GM23338 (cell line): ENCODE data around the gene NTM. TPM values are rescaled to one million over a fixed set of nuclear protein-coding genes. Genes with fewer than 3 reads are reported as not detected.

ENCODE experiments used
- ATAC-seq: fragments of 200-7000 bp; cut with Tn5 transposase; 3 replicates; pipeline ENCODE4 v1.9.1; 2020
- DNase-seq: peaks from one replicate; pipeline ENCODE4 v3.0.0-alpha.2; 2015; ENCODE audit warnings: low spot score
- H2AFZ ChIP-seq: fragments of 200-600 bp; sonication (generic); 2 replicates; pipeline ENCODE4 v1.8.0; 2016; ENCODE audit warnings: antibody characterized with exemption, mild to moderate bottlenecking, moderate library complexity
- H3F3A ChIP-seq: fragments of 200-600 bp; sonication (generic); replicated peaks from 2 replicates; pipeline ENCODE4 v1.8.0; 2017; ENCODE audit warnings: antibody characterized with exemption, mixed run types, low read depth
- H3K27ac ChIP-seq: fragments of 200-600 bp; sonication (generic); 2 replicates; pipeline ENCODE4 v1.6.1; 2016; ENCODE audit warnings: low read depth
- H3K27me3 ChIP-seq: fragments of 200-600 bp; sonication (generic); 2 replicates; pipeline ENCODE4 v1.8.0; 2016; ENCODE audit warnings: mild to moderate bottlenecking, mixed run types, moderate library complexity; ENCODE audit not compliant: insufficient read depth
- H3K36me3 ChIP-seq: fragments of 200-600 bp; sonication (generic); 2 replicates; pipeline ENCODE4 v1.8.0; 2016; ENCODE audit warnings: mild to moderate bottlenecking; ENCODE audit not compliant: insufficient read depth
- H3K4me1 ChIP-seq: fragments of 200-600 bp; sonication (generic); 2 replicates; pipeline ENCODE4 v1.8.0; 2016; ENCODE audit warnings: mild to moderate bottlenecking, moderate library complexity; ENCODE audit not compliant: insufficient read depth
- H3K4me2 ChIP-seq: fragments of 200-600 bp; sonication (generic); 2 replicates; pipeline ENCODE4 v1.7.1; 2017; ENCODE audit warnings: mixed run types
- H3K4me3 ChIP-seq: fragments of 200-600 bp; sonication (generic); 2 replicates; pipeline ENCODE4 v1.6.1; 2016; ENCODE audit warnings: mixed run types
- H3K79me2 ChIP-seq: fragments of 200-600 bp; sonication (generic); replicated peaks from 2 replicates; pipeline ENCODE4 v1.8.0; 2017; ENCODE audit warnings: mild to moderate bottlenecking; ENCODE audit not compliant: insufficient read depth
- H3K9me2 ChIP-seq: fragments of 200-600 bp; sonication (generic); 2 replicates; pipeline ENCODE4 v1.8.0; 2017; ENCODE audit not compliant: insufficient read depth
- H4K20me1 ChIP-seq: fragments of 200-600 bp; sonication (generic); replicated peaks from 2 replicates; pipeline ENCODE4 v1.8.0; 2017; ENCODE audit warnings: mild to moderate bottlenecking; ENCODE audit not compliant: insufficient read depth
- H3K27ac Mint-ChIP-seq: 2 replicates; pipeline ENCODE4 v1.8.0; 2020; ENCODE audit warnings: inconsistent platforms, mild to moderate bottlenecking, moderate library complexity, mixed read lengths
- H3K27me3 Mint-ChIP-seq: 3 replicates; pipeline ENCODE4 v1.8.0; 2022; ENCODE audit warnings: low read depth, mild to moderate bottlenecking, moderate library complexity, mixed read lengths, inconsistent platforms; ENCODE audit not compliant: insufficient read depth, poor library complexity
- H3K36me3 Mint-ChIP-seq: 3 replicates; pipeline ENCODE4 v1.8.0; 2021; ENCODE audit warnings: low read depth, mild to moderate bottlenecking, inconsistent platforms, moderate library complexity, mixed read lengths
- H3K4me1 Mint-ChIP-seq: 3 replicates; pipeline ENCODE4 v1.8.0; 2020; ENCODE audit warnings: mild to moderate bottlenecking, inconsistent platforms, mixed read lengths
- H3K4me3 Mint-ChIP-seq: 3 replicates; pipeline ENCODE4 v1.8.0; 2021; ENCODE audit warnings: moderate library complexity, mild to moderate bottlenecking, inconsistent platforms, mixed read lengths
- H3K9me3 Mint-ChIP-seq: 3 replicates; pipeline ENCODE4 v1.8.0; 2020; ENCODE audit warnings: moderate library complexity, mild to moderate bottlenecking, inconsistent platforms, mixed read lengths
- CTCF ChIP-seq, 2 experiments: fragments of 200-600 bp in 1 of 2; sonication (generic) in 1 of 2; conservative IDR thresholded peaks; 2 replicates each; pipeline versions ENCODE4 v1.5.1 to v1.6.1; 2016 to 2017; ENCODE audit warnings: antibody characterized with exemption in 2 of 2, low read depth in 2 of 2, mild to moderate bottlenecking in 2 of 2, moderate library complexity in 1 of 2
- EZH2 ChIP-seq: fragments of 200-600 bp; sonication (generic); IDR thresholded peaks from one replicate; pipeline ENCODE4 v1.8.0; 2017; ENCODE audit warnings: antibody characterized with exemption, mild to moderate bottlenecking, low read depth; ENCODE audit not compliant: unreplicated experiment
- NANOG ChIP-seq: IDR thresholded peaks from 2 replicates; pipeline ENCODE4 v1.6.1; 2016; ENCODE audit warnings: antibody characterized with exemption, borderline replicate concordance
- REST ChIP-seq: IDR thresholded peaks from one replicate; pipeline ENCODE4 v1.6.1; 2018; ENCODE audit warnings: antibody characterized with exemption; ENCODE audit not compliant: unreplicated experiment
- STAT1 ChIP-seq: IDR thresholded peaks from one replicate; pipeline ENCODE4 v1.6.1; 2016; ENCODE audit warnings: antibody characterized with exemption; ENCODE audit not compliant: unreplicated experiment
- ZNF462 ChIP-seq: fragments of 250-450 bp; sonication (Bioruptor Pico); IDR thresholded peaks from 2 replicates; pipeline ENCODE4 v1.5.0; 2020; ENCODE audit warnings: mild to moderate bottlenecking, moderate library complexity
- polyA plus RNA-seq: library from polyadenylated mRNA; unstranded; fragments of >200 nt; fragmentation: Nextera tagmentation; extraction: Ambion mirVana; gene quantifications from 2 replicates; pipeline ENCODE4 v1.2.1, GENCODE V29; 2016
- total RNA-seq: library from RNA; depleted of rRNA; stranded (reverse); fragments of >200 nt; shearing (Covaris generic); gene quantifications from 2 replicates; pipeline ENCODE4 v1.2.3, GENCODE V29; 2014

Gene NTM
- total and polyA plus RNA-seq, 2 experiments from 2014 or later, result 10.6 to 14.6 TPM

- no peaks in the 10 kb centered on the region for H3K36me3 ChIP-seq
- no peaks in the 10 kb centered on the region for H3K9me2 ChIP-seq
- H3K4me2 ChIP-seq, result no peak overlapping the region
- Mint-ChIP-seq H3K4me1 (peaks cover 23% of the 10 kb centered on the region), H3K36me3 (no peaks in the 10 kb centered on the region; the same call in 2 of the 3 replicates), H3K4me3 (no peak overlapping the region), H3K27ac (peak overlapping the region; percentile 62; the same call in 1 of the 2 replicates), H3K9me3 (no peaks in the 10 kb centered on the region; the same call in 2 of the 3 replicates), H3K27me3 (peaks cover 12% of the 10 kb centered on the region)
- no peak overlapping the region for H3K4me3 ChIP-seq
- DNase-seq, result peak; percentile 39
- no peaks in the 10 kb centered on the region for H3K4me1 ChIP-seq
- H3K27me3 ChIP-seq, result no peaks in the 10 kb centered on the region
- H4K20me1 ChIP-seq, result no peaks in the 10 kb centered on the region
- H2AFZ ChIP-seq, result no peak overlapping the region
- H3K27ac ChIP-seq, result no peak overlapping the region
- no peak for TF ChIP-seq STAT1
- TF ChIP-seq ZNF462 (CRISPR knock-in tag), result peak; percentile 66; the same call in 1 of the 2 replicates
- no peaks in the 10 kb centered on the region for H3K79me2 ChIP-seq
- ATAC-seq, result peak; percentile 91
- H3F3A ChIP-seq, result no peaks in the 10 kb centered on the region
Measured at GRCh38 chr11:132332521-132332920, 962.1 kb downstream of the NTM start.

GRCh38 chr11:132334769-132335280, 964.4 kb downstream of the NTM start:
- peaks cover 21% of the 10 kb centered on the region for H3K4me1 Mint-ChIP-seq
- Histone ChIP-seq H3K4me2 (no peak overlapping the region), H3F3A (no peaks in the 10 kb centered on the region), H2AFZ (no peak overlapping the region), H3K4me3 (no peak overlapping the region), H3K36me3 (no peaks in the 10 kb centered on the region), H4K20me1 (no peaks in the 10 kb centered on the region), H3K27ac (no peak overlapping the region), H3K27me3 (no peaks in the 10 kb centered on the region), H3K9me2 (no peaks in the 10 kb centered on the region), H3K4me1 (no peaks in the 10 kb centered on the region), H3K79me2 (no peaks in the 10 kb centered on the region)
- H3K36me3 Mint-ChIP-seq, result no peaks in the 10 kb centered on the region; the same call in 2 of the 3 replicates
- peaks cover 12% of the 10 kb centered on the region for H3K27me3 Mint-ChIP-seq
- no peak overlapping the region for H3K4me3 Mint-ChIP-seq
- DNase-seq (no peak), ATAC-seq (no peak)
- no peaks in the 10 kb centered on the region; the same call in 2 of the 3 replicates for H3K9me3 Mint-ChIP-seq
- H3K27ac Mint-ChIP-seq, result no peak overlapping the region
- TF ChIP-seq CTCF (conservative IDR thresholded peaks at IDR 0.05; ENCODE audit: low read depth in 2 of 2) (no peak), EZH2 (no peak), REST (no peak), NANOG (no peak)
